NCI-H1436 (cell line): ENCODE data around the gene ABLIM2.

ENCODE experiments used
- DNase-seq: peaks from one replicate; lab custom pipeline; 2025; lab: John Stamatoyannopoulos, UW

Gene ABLIM2

GRCh38 chr4:8119877-8120276 lies 38.7 kb downstream of the ABLIM2 start:
- no peak for DNase-seq

DNA sequence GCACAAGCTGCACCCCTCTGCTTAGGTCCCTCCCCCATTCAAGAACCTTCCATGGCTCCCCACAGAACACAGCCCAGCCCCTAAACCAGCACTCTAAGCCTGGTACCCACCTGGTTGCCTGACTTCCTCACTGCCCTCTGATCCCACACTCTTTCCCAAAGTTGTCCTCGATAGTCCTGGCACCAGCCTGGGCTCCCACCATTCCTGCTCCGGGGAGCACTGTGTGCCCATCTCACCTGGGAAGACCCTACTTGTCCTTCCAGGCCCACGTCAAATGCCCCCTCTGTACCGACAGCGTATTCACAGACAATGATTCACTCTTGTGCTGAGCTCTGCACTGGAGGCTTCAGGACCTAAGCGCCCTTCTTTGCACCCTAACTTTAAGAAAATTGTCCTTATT lies 40.1 kb downstream of the ABLIM2 start:
- DNase-seq = no peak

DNA sequence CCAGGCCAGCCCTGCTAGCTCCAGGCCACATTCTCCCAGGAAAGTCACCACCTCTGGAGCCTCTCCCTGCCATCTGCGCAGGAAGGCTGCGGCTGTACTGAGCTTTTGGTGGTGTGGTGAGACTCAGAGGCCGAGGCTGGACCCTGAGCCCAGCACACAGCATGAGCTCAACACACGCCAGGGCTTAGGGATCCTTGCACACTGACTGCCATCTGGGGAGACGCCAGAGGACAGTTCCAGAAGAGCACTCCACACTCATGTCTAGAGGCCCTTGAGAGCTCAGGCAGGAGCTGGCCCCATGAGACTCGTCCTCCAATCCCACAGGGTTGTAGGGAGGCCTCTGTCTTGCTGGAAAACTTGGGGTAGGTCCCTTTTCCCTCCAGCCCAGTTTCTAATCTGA lies 40.6 kb downstream of the ABLIM2 start:
- no peak for DNase-seq

DNA sequence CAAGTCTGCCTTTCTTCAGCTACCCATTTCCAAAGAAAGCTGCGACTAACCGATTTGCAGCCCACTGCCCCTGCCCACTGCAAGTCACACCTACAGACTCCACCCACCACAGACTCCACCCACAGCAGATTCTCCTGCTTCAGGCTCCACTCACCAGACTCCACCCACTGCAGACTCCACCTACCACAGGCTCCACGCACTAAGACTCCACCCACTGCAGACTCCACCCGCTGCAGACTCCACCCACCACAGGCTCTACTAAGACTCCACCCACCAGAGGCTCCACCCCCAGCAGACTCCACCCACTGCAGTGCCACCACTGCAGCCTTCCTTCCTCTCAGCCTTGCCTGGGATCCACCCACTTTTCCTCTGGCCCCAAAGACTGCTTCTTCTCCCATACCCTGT lies 41.3 kb downstream of the ABLIM2 start:
- no peak for DNase-seq

GRCh38 chr4:8115916-8116315 lies 42.7 kb downstream of the ABLIM2 start:
- DNase-seq = no peak

- DNase-seq = no peak
Observed at GRCh38 chr4:8115203-8115520, 43.5 kb downstream of the ABLIM2 start.

DNA sequence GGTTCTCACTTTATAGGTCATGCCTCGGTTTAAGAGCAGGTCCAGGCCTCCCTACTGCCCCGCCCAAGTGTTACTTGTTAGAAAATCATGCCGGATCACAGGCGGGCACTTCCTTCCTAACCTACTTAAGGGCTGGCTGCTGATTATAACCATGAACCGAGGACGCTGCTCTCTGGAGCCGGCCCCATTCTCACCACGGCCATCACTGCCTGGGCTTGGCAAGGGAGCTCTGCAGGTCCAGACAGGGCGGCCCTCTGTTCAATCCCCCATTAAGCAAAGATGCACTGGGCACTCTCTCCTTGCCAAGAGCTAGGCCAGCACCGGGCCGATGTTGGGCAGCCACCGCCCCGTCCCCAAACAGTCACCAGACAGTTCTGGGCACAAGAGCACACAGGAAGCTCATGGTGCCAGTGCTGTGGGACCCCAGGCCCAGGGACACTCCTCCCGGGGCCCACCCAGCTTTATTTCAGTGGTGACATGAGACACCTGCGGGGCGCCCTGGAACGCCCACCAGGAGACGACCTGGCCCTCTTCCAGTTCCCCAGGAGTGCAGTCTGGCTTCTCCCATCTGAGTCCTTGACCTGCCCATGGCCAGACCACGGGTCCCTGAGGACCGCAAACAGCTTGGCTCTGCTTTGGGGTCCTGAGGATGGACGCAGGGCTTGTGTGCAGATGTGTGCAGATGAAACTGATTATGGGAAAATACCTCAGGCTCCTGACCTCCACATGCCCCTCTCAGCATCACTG lies 44.0 kb downstream of the ABLIM2 start:
- DNase-seq = no peak

- no peak for DNase-seq
Observed at GRCh38 chr4:8113611-8114377, 44.8 kb downstream of the ABLIM2 start.

GRCh38 chr4:8112672-8113071 lies 45.9 kb downstream of the ABLIM2 start:
- DNase-seq = no peak

DNA sequence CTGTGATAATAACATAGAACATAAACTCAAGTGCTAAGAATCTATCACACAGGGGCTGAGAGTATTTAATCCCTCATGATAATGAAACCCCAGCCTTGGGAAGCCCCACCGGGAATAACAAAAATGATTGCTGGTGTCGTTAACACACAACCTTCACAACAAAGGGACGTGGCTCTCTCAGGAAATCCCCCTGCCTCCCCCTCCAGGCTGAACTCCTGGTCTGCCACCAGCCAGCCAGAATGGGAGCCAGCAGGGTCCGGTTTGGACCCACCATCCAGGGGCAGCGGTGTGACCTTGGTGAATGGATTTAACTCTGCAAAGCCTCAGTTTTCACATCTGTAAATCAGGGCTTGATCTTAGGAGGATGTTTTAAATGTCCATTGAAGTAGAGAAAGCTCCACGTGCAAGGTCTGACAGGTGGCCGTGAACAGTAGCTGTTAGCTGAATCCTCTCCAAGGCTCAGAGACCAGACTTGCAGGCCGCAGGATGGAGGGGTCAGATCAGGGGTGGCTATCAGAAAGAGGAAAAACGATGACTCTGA lies 46.5 kb downstream of the ABLIM2 start:
- peak; percentile 7 for DNase-seq

- DNase-seq = no peak
Observed at GRCh38 chr4:8110071-8110986, 48.3 kb downstream of the ABLIM2 start.

DNA sequence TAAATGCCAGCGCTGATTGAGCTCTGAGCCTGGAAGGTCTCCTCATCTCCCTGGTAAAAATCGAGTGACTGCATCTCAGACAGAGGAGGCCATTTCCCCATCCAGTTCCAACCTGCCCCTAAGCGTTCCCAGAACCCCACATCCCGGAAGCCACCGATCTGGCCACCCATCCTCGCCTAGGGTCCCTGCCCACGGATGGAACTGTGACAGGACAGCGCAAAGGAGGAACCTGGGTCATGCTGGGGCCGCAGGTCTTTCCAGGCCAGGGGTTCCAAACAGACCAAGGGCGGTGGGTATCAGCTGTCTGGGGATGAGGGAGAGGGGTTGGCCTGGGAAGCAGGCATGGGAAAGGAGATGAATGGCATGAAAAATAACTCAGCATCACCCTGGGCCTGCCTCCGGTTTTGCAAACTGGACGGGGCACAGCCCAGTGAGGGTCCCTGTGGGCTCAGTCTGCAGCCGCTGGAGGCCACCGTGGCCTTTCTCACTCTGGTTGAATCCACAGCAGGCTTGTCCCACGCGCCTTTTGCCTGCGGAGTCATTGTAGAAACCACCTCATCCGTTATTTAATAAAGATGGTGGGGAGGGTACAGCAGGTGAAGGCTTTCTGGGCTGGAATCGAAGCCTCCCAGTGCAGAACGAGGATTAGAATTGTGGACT lies 49.1 kb downstream of the ABLIM2 start:
- DNase-seq = no peak

DNA sequence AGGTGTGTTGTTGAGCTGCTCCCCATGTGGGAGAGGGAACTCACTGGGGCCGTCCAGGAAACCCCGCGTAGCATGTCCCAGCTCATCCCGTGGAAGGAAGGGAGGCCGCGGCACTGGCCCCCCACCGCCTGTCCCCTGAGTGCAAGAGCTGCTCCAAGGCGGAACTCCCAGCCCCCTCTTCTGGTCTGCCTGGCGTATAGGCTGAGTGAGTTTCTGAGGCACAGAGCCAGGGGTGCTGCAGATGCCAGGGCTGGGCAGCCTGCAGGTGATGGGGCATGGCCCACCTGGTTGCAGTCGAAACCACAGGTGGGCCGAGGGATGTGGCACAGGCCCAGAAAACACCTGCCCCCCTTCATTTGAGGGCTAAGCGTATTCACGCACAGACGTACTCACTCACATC lies 49.6 kb downstream of the ABLIM2 start:
- DNase-seq = no peak

- DNase-seq = no peak
Observed at GRCh38 chr4:8108261-8108660, 50.4 kb downstream of the ABLIM2 start.

GRCh38 chr4:8107146-8107657 lies 51.4 kb downstream of the ABLIM2 start:
- no peak for DNase-seq

DNA sequence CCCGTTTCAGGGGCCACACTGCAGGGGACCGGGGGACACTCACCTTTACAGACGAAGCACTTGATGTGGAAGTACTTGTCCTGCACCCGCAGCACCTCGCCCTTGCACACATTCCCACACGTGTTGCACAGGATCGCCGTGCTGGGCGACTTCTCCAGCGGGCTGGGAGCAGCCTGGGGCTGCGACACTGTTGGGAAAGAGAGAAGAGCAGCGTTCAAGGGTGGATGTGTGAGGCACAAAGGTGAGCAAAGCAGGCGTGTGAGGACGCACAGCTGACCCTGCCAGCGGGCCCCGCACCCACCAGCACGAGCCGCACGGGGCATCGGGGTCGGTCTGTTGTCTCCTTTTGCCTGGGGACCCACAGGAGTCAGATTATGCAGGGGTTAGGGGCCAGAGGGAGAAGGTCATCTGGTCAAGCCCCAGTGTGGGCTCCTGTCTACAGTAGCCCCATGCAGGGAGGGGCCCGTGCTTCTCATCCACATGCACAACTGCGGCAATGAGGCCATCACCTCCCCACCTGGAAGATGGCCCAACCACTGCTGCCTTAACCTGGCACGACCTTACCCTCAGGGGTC lies 52.1 kb downstream of the ABLIM2 start:
- DNase-seq = no peak

DNA sequence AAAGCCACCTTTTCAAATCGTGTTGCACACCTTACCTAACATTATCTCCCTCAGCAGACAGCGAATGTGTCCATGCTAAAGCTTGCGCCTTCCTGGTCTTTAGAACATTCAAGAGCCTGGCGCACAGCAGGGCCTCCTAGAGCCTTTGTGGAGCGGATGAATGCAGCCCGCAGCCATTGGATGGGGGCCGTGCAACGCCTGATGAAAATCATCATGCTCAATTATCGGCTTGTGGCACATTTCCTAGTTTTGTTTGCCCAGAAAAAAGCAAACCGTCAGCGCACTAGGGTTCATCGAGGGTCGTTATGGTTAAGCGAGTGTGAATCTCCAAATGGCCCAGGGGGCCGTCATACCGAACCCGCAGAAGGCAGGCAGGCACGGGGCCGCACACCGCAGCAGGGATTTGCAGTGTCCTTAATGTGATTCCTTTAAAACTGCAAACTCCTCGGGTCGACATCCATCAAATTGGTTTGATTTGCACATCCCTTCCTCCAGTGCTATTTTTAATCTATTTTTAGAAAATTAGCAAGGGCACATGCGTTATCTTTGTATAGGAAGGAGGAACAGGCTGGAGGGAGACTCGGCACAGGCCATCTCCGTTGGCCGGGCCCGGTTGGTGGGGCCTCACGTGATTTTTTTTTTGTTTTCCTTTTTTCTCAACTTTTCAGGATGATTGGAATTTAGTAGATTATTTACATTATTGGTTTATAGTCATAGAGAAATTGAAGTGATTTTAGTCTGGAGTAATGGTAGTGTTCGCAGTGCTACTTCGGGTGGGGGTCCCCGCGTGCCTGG lies 53.1 kb downstream of the ABLIM2 start:
- no peak for DNase-seq

- DNase-seq = no peak
Observed at GRCh38 chr4:8104491-8105305, 53.9 kb downstream of the ABLIM2 start.
